HG03521 (cell line): ENCODE data around the gene GDAP2.

Source experiments
- ATAC-seq: cut with Tn5 transposase; IDR thresholded peaks from one replicate; pipeline ENCODE4 v1.9.1; 2021; ENCODE audit warnings: mild to moderate bottlenecking, moderate library complexity; ENCODE audit not compliant: unreplicated experiment

Gene GDAP2

DNA sequence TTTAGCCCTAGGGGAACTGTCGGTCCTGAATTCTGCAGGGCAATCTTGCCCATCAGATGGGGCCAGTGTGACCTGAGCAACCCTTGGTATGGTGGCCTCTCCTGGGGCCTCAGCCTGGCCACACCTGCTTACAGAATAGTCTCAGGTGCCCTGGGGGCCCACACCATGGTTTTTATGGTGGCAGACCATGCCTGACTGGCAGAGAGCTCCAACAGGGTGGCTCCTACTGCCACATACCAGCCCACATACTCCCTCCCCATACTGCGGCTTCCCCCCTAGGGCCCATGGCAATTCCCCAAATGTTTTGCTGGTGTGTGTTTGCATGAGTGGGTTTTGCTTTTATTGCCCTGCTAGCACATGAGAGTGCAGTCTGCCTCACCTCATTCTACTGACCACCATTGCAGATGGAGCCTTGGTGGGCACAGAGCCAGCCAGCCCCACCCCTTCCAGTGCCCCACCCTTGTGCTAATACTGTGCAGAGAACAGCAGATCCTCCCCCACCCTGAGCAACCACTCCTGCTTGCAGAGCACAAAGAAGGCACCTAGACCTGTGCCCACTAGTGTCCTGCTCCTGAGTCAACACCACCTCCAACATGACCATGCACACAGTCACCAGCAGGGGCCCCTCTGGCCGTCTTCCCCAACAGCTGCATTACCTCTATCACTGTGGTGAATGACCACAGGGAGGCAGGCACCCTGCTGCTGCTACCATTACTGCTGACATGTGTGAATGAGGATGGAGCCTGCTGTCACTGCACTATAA is 86.8 kb downstream of the GDAP2 start:
- no peak for ATAC-seq

DNA sequence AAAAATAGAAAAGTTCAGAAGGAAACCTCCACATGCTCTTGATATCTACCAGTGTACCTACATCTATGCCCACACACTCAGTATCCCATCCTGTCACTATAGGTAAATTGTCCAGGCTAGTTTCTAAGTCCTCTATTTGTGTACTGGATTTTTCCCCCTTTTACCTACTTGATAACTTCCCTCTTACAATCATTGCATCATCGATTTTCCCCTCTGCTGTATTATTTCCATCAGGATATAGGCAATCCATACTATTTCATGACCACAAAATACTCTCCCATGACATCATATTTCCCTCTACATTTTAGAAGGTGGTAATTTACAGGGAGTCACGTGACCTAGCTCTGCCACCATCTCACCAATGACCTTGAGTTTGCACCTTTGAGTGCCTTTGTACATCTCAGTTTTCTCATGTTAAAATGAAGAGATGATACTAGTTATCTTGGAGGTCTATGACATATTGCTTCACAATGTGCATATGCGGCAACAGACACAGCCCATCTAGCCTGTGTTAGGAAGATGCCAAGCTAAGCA is 88.2 kb downstream of the GDAP2 start:
- ATAC-seq, result no peak

DNA sequence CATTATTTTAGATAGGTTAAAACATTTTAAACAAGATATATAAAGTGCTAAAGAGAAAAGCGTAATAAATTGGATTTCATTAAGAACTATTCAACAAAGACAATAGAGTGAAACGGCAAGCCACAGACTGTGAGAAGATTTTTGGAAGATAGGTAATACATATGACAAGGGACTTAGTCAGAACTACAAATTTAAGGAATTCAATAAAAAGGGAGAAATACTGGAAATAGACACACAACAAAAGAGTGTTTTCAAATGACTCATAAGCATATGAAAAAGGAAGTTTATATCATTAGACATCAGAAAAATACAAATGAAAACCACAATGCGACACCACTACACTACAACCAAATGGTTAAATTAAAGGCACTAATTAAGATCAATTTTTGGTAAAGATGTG is 90.5 kb downstream of the GDAP2 start:
- no peak for ATAC-seq

DNA sequence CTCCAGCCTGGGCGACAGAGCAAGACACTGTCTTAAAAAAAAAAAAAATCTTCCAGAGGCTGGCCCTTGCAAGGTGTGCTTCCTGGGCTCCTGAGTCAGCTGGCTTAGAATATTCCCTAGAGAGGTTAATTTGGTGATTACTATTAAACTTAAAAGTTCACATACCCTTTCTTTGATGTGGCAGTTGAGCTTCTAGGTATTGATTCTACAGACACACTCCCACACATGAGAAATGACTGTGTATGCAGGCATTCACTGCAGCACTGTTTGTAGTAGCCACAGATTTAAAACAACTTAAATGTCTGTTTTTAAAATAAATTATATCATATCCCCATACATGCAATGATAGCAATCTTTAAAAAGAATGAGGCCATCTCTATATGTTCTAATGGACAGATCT is 93.4 kb downstream of the GDAP2 start:
- no peak for ATAC-seq

DNA sequence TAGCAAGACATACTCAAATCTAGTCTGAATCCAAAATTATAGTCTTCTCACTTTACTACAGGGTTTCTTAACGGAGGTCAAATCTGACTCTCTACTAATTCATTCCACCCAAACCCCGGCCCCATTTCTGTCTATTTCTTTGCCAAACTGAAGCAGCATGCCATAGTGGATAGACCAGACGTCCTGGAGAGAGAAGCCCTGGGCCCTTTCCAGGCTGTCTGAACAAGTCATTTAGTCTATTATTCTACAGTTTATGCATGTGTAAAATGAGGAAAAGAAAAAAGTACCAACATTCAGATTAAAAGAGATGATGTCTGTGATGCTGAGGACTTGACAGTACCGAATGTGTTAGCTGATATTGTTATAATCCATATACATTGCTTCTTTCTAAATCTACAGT is 95.0 kb downstream of the GDAP2 start:
- no peak for ATAC-seq

DNA sequence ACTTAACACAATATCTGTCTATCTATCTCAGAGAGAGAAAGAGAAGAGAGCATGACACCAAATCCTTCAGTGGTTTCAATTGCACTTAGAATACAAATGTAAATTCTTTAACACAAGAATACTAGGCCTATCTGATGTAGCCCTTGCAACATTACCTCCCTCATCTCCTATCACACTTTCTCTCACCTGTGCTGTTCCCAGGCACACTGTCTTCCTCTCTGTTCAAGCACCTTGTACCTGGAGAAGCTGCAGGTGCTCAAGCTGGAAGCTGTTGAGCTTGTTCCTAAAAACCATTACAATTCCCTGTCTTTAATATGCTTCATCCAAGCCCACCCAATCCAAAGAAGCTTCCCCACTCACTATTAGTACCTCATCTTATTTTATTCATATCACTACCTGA is 97.0 kb downstream of the GDAP2 start:
- no peak for ATAC-seq

DNA sequence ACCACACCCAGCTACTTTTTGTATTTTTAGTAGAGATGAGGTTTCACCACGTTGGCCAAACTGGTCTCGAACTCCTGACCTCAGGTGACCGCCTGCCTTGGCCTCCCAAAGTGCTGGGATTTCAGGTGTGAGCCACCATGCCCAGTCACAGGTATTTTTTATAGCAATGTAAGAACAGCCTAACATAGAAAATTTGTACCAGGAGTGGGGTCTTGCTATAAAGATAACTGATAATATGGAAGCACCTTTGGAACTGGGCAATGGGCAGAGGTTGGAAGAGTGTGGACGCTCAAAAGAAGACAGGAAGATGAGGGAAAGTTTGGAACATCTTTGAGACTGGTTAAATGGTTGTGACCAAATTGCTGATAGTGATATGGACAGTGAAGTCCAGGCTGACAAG is 99.2 kb downstream of the GDAP2 start:
- ATAC-seq, result no peak

DNA sequence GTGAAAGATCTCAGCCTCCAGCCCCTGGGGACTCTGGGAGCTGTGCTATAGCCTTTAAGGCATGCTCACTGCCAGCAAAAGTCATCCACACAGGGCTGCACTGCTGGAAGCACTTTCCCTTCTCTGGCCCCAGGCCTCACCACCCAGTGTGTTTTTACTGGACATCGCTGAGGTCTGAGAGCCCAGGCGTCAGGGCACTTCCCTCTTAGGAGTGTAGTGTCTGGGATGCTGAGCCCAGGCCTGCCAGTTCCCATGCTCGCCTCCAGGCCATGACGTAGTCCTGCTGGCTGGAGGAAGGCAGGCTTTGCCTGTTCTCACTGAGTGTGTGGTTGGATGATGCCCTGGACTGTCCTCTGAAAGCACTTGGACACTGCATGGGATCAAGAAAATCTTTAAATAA is 101.2 kb downstream of the GDAP2 start:
- no peak for ATAC-seq

DNA sequence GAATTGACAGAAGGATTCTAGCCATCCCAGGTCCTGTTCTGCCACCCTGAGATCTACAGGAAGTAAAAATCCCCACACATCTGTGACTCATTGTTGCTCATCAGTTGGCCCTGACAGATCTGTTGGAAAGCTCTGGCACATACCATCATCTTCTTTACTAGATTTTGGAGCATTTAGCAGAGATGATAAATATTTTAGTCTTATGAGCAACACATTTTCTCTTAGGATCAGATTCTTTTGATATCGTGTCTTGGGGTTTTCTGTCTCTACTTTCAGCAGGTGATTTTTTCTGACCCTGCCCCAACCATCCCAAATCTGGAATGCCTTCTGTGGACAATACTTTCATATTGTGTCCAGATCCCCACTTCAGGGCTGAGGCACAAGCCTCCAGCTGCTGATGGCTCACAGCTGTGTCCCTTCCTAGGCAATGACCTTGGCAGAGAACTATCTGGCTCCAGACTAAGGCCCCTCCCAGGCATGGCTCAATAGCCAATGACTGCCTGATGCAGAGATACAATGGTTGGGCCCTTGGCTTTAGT is 102.8 kb downstream of the GDAP2 start:
- no peak for ATAC-seq

DNA sequence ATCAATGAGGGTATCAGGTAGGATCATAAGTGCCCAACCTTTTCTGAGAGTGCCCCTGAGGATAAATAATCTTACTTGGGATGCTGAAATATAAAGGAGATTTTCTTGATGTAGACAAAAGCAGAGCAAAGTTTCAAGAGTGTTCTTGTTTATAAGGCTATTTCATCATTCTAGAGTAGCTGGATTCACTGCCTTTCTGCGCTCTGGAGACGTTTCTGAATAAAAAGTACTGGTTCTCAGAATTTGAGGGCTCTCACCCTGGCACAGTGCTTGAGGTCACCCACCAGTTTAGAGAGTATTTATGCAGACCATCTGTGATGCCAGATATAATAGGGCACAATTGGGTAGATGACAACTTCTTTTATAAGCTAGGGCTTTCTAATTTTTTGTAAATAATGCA is 103.3 kb downstream of the GDAP2 start:
- ATAC-seq, result no peak

DNA sequence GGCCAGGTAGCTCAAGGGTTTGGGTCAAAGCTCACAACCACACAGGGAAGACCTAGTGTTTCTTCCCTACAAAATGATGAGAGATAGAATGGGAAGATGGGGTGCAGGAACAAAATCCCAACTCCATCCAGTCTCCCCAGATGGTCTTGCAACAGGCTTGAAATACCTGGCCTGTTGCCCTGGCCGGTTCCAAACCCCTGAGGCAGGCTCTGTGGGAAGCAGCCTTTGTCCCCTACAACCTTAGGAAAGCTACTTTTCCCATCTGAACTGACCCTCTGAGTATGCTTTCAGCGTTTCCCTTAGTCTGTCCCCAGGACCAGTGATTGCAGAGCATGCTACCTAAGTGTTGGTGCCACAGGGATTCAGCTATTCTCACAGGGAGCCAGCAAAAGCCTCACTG is 104.0 kb downstream of the GDAP2 start:
- no peak for ATAC-seq

DNA sequence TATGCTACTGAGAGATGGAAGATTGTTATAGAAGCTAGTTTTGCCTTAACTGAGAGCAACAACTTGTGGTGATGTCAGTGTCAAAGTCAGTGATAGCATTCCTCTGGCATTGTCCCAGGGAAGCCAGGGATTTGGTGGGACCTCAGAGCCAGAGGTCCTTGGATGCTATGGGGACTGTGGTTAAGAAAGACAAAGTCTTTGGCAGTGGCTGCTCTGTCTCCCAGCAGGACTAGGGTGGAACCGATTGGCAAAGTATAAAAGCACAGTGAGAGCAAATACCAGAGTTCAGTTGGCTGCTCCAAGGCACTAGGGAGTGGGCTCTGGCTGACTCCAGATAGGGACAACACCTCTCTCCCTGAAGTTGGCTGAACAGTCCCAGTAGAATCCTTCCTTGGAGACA is 104.8 kb downstream of the GDAP2 start:
- no peak for ATAC-seq

DNA sequence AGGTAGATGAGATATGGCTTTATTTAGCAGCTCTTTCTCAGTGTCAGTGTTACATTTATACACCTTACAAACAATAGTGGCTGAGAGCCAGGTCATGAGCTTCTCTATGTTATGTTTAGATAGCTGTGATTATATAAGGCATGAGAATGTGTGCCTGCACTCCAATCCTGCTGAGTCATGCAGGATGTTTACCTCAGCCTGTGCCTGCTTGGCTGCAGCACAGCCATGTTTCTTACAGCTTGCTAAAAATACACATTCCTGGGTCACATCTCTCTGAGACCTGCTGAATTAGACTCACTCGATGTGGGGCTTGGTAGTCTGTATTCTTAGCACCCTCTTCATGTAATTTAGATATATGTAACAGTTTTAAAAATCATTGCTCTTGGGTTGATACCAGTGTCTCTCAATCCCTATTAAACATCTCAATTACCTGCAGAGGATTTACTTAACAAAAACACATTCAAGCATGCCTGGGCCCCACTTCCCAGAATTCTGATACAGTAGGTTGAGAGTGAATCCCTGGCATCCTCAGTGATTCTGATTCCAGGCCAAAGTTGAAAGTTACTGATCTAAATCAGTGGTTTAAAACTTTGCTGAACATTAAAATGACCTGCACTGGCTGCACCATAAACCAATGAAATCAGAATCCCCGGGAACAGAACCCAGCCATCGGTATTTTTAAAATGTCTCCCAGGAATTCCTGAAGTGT is 107.5 kb downstream of the GDAP2 start:
- no peak for ATAC-seq

DNA sequence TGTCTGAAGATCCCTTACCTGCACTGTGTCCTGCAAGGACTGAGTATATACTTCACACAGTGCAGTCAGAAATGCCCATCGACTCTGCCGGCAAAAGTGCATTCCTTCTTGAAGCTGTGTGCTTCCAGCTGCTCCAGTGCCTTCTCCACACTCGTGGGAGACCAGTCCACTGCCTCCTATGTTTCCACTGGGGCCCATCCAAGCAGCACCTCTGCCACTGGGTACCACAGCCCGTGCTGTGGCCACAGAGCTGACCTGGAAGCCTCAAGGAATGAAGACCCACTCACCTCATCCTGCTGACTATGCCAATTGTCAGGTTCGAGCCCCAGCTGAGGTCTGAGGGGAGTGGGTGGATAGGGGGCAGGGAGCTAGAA is 108.1 kb downstream of the GDAP2 start:
- ATAC-seq, result no peak

DNA sequence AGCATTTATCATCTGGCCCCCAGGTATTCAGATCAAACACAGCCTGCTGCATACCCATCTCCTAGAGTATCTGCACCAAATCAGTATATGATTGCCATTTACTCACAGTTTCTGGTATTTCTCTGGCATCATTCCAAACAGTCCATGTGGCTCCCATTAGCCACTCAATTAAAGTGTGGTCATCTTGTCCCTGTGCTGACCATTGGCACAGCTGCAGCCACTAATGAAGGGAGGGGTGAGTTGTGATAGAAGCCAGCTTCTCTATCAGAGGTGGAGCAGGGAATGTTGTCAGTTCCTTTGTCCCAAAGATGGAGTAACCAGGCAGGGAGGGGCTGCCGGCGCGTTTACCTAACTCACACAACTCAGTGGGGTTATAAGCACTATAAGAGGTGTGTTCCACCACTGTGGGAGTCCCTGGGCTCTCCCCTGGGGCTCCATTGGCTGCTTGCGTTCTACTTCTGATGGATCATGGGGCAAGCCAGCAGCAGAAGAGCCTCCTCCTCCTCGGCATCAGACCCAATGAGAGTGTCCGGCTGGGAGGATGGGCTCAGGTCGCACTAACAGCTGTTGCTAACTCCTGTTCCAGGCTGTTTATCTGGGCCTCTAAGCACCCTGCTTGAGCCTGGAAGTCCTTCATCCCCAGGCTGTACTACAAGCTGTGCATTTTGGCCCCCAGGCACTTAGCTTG is 108.6 kb downstream of the GDAP2 start:
- ATAC-seq, result no peak

DNA sequence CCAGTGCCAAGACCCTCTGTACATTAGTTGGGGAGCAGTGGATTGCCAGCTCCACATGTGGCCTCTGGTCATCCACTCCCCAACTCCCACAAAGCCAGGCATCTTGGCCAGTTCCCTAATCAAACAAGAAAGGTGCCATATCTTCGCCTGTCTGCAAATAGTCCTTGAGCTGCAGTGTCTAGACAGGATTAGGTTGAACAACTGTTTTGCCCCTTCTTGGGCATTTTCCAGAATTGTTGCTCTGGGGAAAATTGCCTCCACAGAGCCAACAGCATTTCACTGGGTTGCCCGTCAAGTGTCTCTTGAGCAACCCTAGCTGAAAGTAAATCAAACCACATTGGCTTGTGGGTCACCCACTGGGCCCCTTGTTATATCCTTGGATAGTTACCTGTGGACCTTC is 109.3 kb downstream of the GDAP2 start:
- no peak for ATAC-seq

DNA sequence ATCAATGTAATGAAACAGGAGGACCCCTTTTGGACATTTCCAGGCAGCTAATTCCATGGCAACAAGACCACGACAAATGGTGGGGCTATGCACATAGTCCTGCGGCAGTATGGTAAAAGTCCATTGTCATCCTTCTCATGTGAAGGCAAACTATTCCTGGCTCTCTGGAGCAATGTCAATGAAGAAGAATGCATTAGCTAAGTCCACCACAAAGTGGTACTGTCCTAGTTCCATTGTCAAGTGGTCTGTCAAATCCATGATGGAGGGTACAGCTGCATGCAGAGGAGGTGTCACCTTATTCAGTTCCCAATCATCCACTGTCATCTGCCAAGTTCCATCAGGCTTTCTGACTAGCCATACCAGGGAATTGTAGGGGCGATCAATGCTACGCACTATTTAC is 110.1 kb downstream of the GDAP2 start:
- ATAC-seq, result no peak

DNA sequence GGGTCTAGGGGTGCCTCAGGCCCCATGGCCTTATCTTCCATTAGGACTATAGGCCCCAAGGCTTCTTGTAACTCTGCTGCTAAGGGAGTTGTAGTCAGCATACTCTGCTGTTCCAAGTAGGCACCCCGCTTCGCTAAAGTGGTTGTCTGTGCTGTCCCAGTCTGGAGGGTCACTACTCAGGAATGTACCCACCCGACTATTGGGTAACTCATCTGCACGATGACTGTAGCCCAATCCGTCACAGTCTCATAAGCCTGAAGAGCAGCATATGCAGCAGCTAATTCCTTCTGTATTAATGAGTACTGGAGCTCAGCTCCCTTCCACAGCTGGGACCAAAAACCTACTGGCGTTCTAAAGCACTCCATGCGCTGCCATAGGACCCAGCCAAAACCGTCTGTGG is 111.0 kb downstream of the GDAP2 start:
- ATAC-seq, result no peak

DNA sequence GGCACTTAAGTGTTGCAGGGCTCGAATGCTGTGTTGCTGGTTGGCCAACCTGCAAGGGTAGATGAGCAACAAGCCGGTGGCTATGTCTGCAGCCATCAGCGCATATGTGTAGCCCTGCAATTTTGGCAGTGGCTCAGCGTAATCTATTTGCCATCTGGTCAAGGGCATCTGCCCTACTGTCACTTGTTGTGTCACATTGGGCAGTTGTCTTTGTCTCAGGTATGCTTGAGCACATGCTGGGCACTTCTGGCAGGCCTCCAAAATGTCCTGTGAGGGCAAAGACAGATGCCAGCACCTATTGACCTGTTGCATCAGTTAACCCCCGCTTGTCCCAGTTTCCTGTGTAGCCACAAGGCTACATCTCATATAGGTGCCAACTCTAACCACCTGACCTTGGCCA is 111.8 kb downstream of the GDAP2 start:
- no peak for ATAC-seq

DNA sequence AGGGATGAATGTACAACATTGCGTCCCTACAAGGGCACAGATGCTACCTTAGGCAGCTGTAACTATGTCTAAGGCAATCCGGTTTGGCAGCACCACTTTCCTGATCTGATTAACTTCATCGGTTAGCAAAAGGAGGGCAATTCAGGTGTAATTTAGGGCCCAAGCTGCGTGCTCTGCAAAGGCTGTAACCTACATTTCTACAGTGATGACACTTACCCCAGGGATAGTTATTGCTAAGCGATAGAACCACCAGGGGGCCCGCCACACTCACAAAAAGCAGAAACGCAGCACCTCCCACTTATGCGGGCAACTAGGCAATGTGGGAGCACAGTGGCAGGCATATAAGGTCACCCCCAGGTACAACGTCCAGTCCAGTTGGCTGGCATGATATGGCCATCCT is 113.5 kb downstream of the GDAP2 start:
- no peak for ATAC-seq
